GM20000 (cell line): Measurements from ENCODE around the gene PCED1B.

Experiments used
- DNase-seq: peaks from one replicate; pipeline ENCODE4 v3.0.0; 2012; ENCODE audit warnings: low spot score
- TF ChIP-seq, protein P1 (sequence below): IDR thresholded peaks from 2 replicates; pipeline ENCODE4 v1.5.1; 2012; ENCODE audit warnings: mild to moderate bottlenecking, control low read depth; ENCODE audit errors: extremely low read depth, missing control alignments

PCED1B gene

DNA sequence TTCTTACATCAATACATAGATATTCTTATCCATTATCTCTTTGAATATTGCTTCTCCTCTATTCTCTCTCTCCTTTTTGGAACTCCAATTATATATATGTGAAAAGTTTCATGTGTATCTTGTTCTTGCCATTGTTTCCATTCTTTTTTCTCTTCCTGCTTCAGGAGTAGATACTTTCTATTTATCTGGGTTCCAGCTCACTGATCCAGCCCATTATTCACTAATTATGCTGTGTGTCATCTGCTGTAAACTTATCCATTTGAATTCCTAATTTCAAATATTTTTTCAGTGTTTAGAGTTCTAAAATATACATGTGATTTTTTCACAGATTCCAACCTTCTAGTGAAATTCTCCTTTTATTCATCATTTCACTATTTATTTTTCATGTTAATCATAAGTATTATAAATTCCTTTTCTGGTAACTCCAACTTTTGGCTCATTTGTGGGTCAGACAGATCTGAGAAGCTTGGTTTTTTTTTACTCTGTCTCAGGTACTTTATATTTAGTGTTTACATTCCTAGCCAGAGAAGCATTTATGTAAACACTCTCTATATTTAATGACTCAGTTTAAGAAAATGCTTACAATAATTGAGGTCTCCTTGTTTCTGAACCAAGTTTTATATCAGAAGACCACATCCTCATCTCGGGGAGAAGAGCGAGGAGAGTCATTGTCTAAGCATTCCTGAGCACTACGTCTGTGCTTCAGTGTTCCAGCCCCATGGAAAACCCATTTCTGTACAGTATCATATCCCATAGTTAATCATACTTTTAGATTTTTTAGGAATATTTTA lies 16.2 kb downstream of the PCED1B start:
- DNase-seq, result no peak
- TF ChIP-seq, protein P1, sequence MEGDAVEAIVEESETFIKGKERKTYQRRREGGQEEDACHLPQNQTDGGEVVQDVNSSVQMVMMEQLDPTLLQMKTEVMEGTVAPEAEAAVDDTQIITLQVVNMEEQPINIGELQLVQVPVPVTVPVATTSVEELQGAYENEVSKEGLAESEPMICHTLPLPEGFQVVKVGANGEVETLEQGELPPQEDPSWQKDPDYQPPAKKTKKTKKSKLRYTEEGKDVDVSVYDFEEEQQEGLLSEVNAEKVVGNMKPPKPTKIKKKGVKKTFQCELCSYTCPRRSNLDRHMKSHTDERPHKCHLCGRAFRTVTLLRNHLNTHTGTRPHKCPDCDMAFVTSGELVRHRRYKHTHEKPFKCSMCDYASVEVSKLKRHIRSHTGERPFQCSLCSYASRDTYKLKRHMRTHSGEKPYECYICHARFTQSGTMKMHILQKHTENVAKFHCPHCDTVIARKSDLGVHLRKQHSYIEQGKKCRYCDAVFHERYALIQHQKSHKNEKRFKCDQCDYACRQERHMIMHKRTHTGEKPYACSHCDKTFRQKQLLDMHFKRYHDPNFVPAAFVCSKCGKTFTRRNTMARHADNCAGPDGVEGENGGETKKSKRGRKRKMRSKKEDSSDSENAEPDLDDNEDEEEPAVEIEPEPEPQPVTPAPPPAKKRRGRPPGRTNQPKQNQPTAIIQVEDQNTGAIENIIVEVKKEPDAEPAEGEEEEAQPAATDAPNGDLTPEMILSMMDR, result no peak

DNA sequence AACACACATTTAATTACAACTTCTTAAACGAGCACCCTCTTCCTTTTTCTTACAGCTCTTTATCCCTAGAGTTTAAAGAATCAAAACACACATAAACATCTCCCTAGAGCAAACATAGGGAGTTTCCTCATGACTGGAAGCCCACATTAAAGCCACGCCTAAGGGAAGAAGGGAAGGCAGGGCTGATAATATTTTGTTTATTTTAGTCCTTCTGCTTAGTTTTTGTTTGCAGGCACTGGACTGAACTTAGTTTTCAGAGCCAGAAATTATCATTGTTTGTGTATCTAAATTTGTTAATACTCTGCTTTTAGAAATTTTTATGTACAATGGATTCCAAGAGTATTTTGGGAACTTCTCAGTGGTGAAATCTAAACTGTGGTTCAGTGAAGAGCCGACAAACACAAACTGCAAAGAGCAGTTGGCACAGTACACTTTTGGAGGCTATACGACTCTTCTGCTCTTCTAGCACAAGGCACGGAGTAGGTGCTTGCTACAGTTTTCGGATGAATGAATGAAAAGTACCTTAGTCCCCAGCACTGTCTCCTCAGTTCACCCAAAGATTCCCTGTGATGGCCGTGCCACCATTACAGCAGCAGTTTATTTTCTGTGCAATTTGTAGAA lies 18.0 kb downstream of the PCED1B start:
- DNase-seq, result no peak
- TF ChIP-seq, protein P1, result no peak

DNA sequence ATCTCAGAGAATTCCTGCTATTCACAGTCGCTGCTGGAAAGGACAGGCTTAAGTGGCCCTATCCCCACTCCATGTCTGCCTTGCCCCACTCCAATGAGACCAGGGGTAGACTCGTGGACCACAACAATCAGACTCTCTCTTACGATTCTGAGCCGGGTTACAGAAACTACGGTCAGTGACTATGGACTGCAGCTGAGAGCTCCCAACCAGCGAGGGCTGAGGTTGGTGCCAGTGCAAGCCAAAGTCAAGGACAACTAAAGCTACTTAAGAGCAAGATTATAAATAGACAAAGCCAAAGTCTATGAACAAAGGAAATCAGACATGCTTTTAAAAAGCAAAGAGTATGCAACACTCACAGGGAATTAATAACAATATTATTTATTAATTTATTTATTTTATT lies 18.7 kb downstream of the PCED1B start:
- TF ChIP-seq, protein P1, result no peak
- DNase-seq, result no peak

DNA sequence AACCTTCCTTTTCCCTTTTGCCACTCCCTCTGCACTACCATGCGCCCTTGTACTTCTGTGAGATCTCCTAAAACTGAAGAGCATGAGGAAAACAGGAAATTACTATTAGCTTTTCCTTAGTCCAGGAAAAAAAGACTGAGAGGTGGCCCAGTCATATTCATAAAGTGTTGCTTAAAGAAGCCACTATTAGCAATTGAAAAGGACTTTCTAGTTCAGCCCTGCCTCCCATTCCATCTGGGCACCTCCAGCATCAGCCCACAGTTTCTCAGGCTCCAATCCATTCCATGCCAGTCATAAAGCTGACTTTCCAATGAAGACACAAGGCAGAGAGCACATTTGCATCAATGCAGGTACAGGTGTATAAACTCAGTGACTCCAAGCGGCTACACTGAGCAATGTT lies 20.2 kb downstream of the PCED1B start:
- TF ChIP-seq, protein P1, result no peak
- no peak for DNase-seq

DNA sequence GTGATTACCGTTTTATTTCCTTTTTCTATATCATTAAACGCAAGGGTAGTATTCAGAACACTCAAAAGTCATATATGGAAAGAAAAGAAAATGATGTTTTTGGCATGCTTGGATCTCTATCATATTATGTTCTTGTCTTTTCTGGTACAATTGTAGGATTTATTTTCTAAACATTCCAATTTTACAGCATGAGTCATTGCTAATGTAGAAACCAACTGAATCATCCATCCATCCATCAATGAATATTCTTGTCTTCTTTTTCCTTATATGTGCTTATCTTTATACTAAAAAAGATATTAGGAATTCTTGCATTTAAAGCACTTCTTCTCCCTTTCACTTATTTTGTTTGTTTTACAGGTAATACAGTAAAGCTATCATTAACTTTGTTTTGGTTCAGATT lies 20.7 kb downstream of the PCED1B start:
- no peak for DNase-seq
- TF ChIP-seq, protein P1, result no peak

DNA sequence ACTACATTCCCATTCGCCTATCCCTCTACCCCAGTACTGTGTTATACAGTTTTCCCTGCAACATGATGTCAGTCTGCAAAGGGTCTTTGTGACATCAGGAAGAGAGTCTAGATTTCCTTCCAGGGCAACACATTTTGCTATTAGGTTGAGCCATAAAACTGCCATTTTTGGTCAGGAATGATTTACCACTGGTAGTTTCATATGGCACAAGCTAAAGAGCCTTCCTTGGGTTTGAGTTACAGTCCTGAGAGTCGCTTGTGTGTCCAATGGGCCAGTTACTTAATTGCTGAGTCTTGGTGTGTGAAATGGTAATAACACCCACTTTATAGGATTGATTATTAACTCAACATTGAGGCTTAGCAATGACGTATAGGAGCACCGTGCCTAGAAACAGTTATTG lies 23.0 kb downstream of the PCED1B start:
- TF ChIP-seq, protein P1, result no peak
- DNase-seq, result no peak

DNA sequence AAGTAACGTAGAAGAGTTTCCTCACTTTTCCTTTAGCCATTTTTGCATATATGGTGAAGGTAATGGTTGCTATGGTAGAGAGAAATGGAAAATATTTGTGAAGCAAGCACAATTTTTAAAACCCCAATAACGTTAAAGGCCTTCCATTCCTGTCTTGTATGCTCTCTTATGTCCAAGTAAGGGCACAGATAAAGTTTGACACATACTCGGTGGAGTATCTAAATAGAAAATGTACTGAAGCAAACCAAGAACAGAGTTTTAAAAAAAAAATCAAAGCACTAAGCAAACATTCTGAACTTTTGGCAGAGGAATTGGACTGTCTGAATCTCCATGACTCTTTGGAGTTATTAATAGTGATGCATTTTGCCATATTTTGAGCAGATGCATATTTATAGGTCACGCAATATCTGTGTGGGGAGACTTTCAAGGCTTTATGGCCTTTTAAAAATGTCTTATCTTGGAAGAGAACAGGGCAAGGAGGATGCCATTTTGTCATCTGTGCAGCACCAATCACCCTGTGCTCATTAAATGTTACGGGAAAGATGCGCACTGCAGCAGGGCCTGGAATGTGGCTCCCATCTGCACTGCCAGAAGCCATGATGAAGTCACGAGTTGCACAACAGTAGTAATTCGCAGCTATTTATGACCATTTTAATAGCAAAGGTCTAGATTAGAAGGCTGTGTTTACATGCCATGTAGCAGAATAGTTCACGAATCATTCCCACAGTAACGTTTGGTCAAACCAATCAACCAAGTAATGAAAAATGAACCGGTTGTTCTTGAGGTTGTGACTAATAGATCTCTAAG lies 23.6 kb downstream of the PCED1B start:
- TF ChIP-seq, protein P1, result no peak
- no peak for DNase-seq
